ENCODE measurements around the gene ADARB2. TPM values are rescaled to one million over a fixed set of nuclear protein-coding genes. Genes with fewer than 3 reads are reported as not detected.
"Not testable (repeated sequence)": the region's sequence is repeated elsewhere in the genome, so short reads cannot be mapped to it uniquely, and the experiment has no call there.

The ADARB2 gene
- 0.22 TPM for total RNA-seq
- long read RNA-seq: 0 reads

GRCh38 chr10:1737222-1738061 is at the start of gene ADARB2:
Gene ADARB2 (minus strand): TSS chr10:1737525.
- DNase-seq (peak; percentile 38), ATAC-seq (peak; percentile 68)
- intact Hi-C loops (cut with micrococcal nuclease): no loop called here

DNA sequence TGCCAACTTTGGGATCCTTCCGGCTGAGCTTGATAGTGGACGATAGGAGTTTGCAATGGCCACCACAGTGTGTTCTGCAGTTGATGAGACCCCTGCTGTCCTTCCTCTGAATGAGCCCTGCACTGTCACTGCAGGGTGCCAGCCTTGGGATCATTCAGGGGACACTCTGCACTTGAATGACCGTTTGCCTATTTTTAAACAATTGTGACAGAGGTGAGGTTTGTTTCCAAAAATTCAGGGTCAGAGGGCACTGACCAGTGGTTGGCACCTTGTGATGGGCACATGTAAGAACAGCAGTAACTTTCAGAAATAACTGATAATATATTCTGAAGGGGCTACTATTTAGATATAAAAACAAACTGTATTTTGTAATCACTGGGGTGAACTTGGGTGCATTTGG is 48.5 kb upstream of the ADARB2 start:
- ATAC-seq: no peak
- intact Hi-C loops (cut with micrococcal nuclease): no loop called here

GRCh38 chr10:1782841-1783240 is 45.5 kb upstream of the ADARB2 start:
- ATAC-seq: no peak
- DNase-seq: no peak
- intact Hi-C loops (cut with micrococcal nuclease): no loop called here

More for the DNA sequence above, 48.5 kb upstream of the ADARB2 start:
- DNase-seq: no peak

DNA sequence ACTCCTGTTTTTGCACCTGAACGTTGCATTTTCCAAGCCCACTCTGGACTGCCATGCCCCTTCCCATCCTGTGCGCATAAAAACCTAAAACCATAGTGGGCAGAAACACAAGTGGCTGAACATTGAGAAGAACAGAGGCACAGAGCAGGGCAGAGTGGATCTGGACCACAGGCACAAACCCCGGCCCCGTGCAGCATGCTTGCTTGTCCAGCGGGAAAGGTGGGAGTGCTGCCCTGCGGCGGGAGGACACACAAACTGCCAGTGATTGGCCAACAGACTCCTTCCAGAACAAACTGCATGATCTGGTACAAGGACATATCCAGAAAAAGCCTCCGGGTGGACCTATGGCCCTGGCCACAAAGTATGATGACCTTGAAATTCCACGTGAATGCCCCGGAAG is 42.5 kb upstream of the ADARB2 start:
- intact Hi-C loops (cut with micrococcal nuclease): no loop called here
- DNase-seq (no peak), ATAC-seq (no peak)

DNA sequence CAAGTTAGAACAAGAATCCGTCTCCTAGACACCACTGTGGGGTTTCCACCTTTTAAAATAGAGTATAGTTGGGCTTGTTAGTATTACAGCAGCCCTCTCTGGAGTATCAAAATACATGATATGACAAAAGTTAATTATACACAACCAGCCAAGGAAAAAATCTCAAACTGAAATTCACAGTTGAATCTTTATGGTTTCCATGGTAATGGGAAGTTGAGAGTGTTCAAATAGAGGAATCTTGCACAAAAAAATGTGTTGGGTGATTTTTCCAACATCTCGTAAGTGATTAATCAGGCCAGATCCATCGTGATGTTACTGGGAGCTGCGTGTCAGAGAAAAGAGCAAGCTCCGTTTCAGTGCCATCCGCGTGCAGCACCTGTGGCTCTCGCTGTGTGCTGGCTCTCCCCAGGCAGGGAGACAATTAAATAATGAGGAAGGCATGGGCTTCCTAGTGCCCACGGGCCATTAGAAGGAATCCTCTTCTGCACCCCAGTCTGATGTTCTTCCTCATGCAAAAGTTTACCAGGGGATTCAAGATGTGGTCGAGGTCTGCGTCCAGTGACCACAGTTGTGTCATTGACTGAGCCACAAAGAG is 41.1 kb upstream of the ADARB2 start:
- intact Hi-C loops (cut with micrococcal nuclease): no loop called here
- ATAC-seq: no peak
- no peak for DNase-seq

GRCh38 chr10:1776127-1776662 is 38.9 kb upstream of the ADARB2 start:
- no peak for ATAC-seq
- intact Hi-C loops (cut with micrococcal nuclease): no loop called here
- DNase-seq: no peak

DNA sequence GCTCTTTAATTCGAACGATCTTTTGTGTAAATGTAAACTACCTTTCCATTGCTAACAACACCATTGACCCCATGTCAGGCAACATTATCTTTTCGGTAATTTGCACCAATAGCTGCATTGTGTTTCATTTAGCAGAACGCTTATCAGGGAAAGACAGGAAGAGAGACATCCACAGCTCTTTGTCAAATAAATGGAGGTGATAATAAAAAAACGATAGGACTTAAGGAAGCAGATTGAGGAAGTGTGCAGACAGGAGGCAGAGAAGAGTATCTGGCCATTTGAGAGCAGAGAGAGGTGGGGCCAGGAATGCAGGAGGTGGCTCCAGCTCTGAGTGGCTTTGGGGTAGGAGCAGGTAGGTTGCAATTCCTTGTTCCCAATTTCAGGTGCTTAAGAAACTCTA is 37.5 kb upstream of the ADARB2 start:
- DNase-seq (no peak), ATAC-seq (no peak)
- intact Hi-C loops (cut with micrococcal nuclease): no loop called here

DNA sequence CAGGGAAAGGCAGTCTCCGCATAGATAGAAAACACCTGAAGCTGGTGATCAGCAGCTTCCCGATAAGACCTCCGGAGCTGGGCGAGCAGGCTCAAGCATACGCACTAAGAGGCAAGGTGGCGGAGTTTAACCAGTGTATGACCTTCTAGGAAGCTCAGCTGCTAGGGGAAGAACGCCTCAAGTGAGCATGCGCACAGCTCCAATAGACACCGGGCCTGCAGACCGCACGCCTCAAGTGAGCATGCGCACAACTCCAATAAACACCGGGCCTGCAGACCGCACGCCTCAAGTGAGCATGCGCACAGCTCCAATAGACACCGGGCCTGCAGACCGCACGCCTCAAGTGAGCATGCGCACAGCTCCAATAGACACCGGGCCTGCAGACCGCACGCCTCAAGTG is 35.9 kb upstream of the ADARB2 start:
- intact Hi-C loops (cut with micrococcal nuclease); DNase-seq; ATAC-seq: not testable (repeated sequence)

- ATAC-seq (no peak), DNase-seq (no peak)
- intact Hi-C loops (cut with micrococcal nuclease): no loop called here
Observed at GRCh38 chr10:1766049-1766448, 28.7 kb upstream of the ADARB2 start.

- no peak for ATAC-seq
- DNase-seq: no peak
- intact Hi-C loops (cut with micrococcal nuclease): no loop called here
Observed at GRCh38 chr10:1762076-1762475, 24.8 kb upstream of the ADARB2 start.

DNA sequence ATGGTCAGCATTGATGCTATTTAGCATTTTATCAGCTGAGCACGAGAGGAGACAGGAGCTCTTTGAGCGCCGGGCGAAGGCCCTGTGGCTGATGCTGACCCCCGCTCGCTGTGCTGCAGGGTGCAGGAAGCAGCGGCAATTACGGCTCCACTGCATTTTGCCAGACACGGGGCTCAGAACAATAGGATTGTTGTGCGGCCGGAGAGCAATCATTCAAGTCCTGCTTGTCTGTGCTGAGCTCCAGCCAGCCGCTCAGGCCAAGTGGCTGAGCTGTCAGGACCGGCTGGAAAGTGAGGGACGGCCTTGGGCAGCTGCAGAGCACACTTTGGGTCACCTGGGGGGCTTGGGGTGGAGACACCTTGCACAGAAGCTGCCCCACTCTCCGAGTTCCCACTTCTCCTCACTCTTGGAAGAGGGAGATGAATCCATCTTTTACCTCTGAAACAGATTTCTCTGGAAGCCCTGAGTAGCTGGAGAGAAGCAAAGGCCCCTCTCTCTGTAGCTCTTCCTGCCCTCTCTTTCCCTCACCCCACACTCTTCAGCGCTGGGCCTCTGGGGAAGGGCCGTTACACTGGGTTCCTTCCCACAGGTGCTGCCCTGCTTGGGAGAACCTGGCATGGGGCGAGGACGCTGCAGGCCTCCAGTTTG is 17.3 kb upstream of the ADARB2 start:
- intact Hi-C loops (cut with micrococcal nuclease): no loop called here
- no peak for DNase-seq

GRCh38 chr10:1752153-1752552 is 14.8 kb upstream of the ADARB2 start:
- intact Hi-C loops (cut with micrococcal nuclease): no loop called here
- ATAC-seq (no peak), DNase-seq (no peak)

More for the DNA sequence above, 17.3 kb upstream of the ADARB2 start:
- no peak for ATAC-seq

GRCh38 chr10:1747590-1748157 is 10.3 kb upstream of the ADARB2 start:
- intact Hi-C loops (cut with micrococcal nuclease): no loop called here
- no peak for ATAC-seq
- DNase-seq: no peak

- DNase-seq (no peak), ATAC-seq (no peak)
- intact Hi-C loops (cut with micrococcal nuclease): no loop called here
Observed at GRCh38 chr10:1746796-1747195, 9.5 kb upstream of the ADARB2 start.

DNA sequence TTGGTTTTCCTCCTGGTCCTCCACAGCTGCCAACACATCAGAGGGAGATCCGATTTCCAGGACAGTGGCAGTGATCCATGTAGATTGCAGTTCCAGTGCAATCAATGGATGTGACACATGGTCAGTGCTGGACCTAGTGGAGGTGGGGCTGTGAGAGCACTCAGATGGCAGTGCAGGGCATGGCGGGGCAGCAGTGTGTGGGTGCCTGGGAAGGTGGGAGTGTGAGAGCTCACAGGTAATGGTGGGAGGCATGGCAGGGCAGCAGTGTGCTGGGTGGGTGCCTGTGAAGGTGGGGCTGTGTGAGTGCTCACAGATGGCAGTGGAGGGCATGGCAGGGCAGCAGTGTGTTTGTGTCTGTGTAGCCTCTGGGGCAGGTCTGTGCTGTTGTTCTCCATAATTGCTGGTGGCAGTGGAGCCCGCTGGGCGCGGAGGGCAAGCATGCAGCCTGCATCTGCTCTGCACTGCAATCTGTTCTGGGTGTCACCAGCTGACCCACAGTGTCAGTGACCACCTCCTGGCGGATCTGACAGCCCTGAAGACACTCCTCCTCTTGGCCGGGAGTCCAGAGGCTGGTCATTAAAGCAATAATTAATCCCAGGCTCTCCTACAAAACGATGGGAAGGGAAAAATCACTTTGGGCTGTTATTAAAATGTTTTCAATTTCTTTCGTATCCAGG is 8.6 kb upstream of the ADARB2 start:
- ATAC-seq (no peak), DNase-seq (no peak)
- intact Hi-C loops (cut with micrococcal nuclease): no loop called here

DNA sequence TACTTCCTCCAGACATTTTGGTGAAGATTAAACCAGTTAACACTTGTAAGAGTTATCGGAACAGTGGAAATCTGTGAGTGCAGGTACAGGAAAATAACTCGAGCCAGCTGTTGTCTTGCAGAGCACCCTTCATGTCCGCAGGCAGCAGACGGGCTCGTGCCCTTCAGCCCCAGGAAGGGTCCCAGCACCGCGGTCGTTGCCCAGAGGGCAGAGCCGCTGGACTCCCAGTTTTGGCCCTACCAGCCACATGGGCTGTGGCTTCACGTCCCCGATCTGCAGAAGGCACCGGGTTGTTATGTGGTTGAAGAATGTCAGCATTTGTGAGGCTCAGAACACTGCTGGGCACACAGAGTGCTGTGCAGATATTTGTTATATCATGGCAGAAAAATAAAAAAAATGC is 7.2 kb upstream of the ADARB2 start:
- intact Hi-C loops (cut with micrococcal nuclease): no loop called here
- DNase-seq: no peak
- ATAC-seq: no peak

DNA sequence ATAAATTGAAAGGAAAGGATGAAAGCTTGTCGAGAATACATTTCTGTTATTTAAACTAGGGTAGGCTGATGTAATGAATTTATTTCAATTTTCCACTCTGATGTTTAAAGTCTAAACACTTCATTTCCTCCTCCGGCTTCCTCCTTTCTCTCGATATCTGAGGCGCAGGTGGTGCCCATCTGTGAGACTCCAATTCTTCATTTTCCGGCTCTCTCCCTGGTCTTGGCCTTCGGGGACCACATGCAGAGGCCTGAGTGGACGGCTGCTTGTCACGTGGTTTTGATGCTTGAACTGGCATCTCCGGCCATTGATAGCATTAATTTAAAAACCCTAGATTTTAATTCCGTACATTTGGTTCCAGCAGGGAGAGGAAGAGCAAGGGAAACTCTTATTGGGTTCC is 5.8 kb upstream of the ADARB2 start:
- DNase-seq: no peak

GRCh38 chr10:1741450-1741849 is 4.1 kb upstream of the ADARB2 start:
- ATAC-seq: no peak
- no peak for DNase-seq
- intact Hi-C loops (cut with micrococcal nuclease): no loop called here

More for the DNA sequence above, 5.8 kb upstream of the ADARB2 start:
- intact Hi-C loops (cut with micrococcal nuclease): no loop called here
- no peak for ATAC-seq

GRCh38 chr10:1739751-1740150 is 2.4 kb upstream of the ADARB2 start:
- ATAC-seq: no peak
- intact Hi-C loops (cut with micrococcal nuclease): no loop called here
- DNase-seq: no peak

Measured in left ventricle myocardium superior (tissue), 1 donor.